H9 (cell line): ENCODE data around the gene NPAS3. TPM values are rescaled to one million over a fixed set of nuclear protein-coding genes. Genes with fewer than 3 reads are reported as not detected.

ENCODE experiments used
- DNase-seq: peaks from one replicate; pipeline ENCODE4 v3.0.0-alpha.2; 2017
- H2AFZ ChIP-seq: one replicate; pipeline ENCODE4 v1.6.1; 2013; ENCODE audit warnings: mild to moderate bottlenecking, low read length, control low read depth, moderate library complexity
- H2AK5ac ChIP-seq: 2 replicates; pipeline ENCODE4 v1.6.1; 2013; ENCODE audit warnings: low read length, control low read depth, mixed read lengths; ENCODE audit not compliant: insufficient read length
- H2BK120ac ChIP-seq: one replicate; pipeline ENCODE4 v1.6.1; 2013; ENCODE audit warnings: low read depth, mild to moderate bottlenecking, low read length, control low read depth, inconsistent platforms; ENCODE audit not compliant: poor library complexity, severe bottlenecking
- H2BK12ac ChIP-seq: 2 replicates; pipeline ENCODE4 v1.6.1; 2013; ENCODE audit warnings: low read length, control low read depth, mixed read lengths, low read depth; ENCODE audit not compliant: insufficient read length
- H2BK15ac ChIP-seq: 2 replicates; pipeline ENCODE4 v1.6.1; 2013; ENCODE audit warnings: low read depth, low read length, control low read depth
- H2BK20ac ChIP-seq: one replicate; pipeline ENCODE4 v1.6.1; 2013; ENCODE audit warnings: low read depth, mild to moderate bottlenecking, low read length, control low read depth, inconsistent platforms; ENCODE audit not compliant: poor library complexity, severe bottlenecking
- H2BK5ac ChIP-seq: 2 replicates; pipeline ENCODE4 v1.6.1; 2013; ENCODE audit warnings: low read length, control low read depth, mixed read lengths; ENCODE audit not compliant: insufficient read length
- H3K14ac ChIP-seq: 2 replicates; pipeline ENCODE4 v1.6.1; 2013; ENCODE audit warnings: low read length, control low read depth; ENCODE audit not compliant: insufficient read depth
- H3K18ac ChIP-seq: 2 replicates; pipeline ENCODE4 v1.6.1; 2013; ENCODE audit warnings: low read depth, mild to moderate bottlenecking, mixed read lengths, low read length, control low read depth; ENCODE audit not compliant: insufficient read length
- H3K23ac ChIP-seq: 2 replicates; pipeline ENCODE4 v1.6.1; 2013; ENCODE audit warnings: low read length, control low read depth, mixed read lengths, low read depth; ENCODE audit not compliant: insufficient read length
- H3K23me2 ChIP-seq: 2 replicates; pipeline ENCODE4 v1.6.1; 2013; ENCODE audit warnings: low read depth, mild to moderate bottlenecking, mixed read lengths, low read length, control low read depth; ENCODE audit not compliant: insufficient read length, poor library complexity, severe bottlenecking
- H3K27ac ChIP-seq: 2 replicates; pipeline ENCODE4 v1.5.1; 2013; ENCODE audit warnings: low read length, control low read depth, mixed read lengths, low read depth; ENCODE audit not compliant: insufficient read length
- H3K27me3 ChIP-seq: 2 replicates; pipeline ENCODE4 v1.6.1; 2013; ENCODE audit warnings: low read length, control low read depth, inconsistent platforms; ENCODE audit not compliant: insufficient read depth
- H3K4ac ChIP-seq: 2 replicates; pipeline ENCODE4 v1.6.1; 2013; ENCODE audit warnings: low read depth, mild to moderate bottlenecking, control low read depth, inconsistent platforms, low read length, moderate library complexity
- H3K4me1 ChIP-seq: 2 replicates; pipeline ENCODE4 v1.6.1; 2013; ENCODE audit warnings: low read length, control low read depth, inconsistent platforms; ENCODE audit not compliant: insufficient read depth
- H3K4me2 ChIP-seq: 2 replicates; pipeline ENCODE4 v1.6.1; 2013; ENCODE audit warnings: low read length, control low read depth, mixed read lengths; ENCODE audit not compliant: insufficient read length, insufficient read depth
- H3K56ac ChIP-seq: 2 replicates; pipeline ENCODE4 v1.6.1; 2013; ENCODE audit warnings: low read depth, mild to moderate bottlenecking, mixed read lengths, low read length, control low read depth; ENCODE audit not compliant: insufficient read length
- H3K79me1 ChIP-seq: 2 replicates; pipeline ENCODE4 v1.6.1; 2013; ENCODE audit warnings: low read depth, mild to moderate bottlenecking, moderate library complexity, low read length, control low read depth, inconsistent platforms; ENCODE audit not compliant: insufficient read depth, poor library complexity, severe bottlenecking
- H3K79me2 ChIP-seq: 2 replicates; pipeline ENCODE4 v1.6.1; 2013; ENCODE audit warnings: low read length, control low read depth, inconsistent platforms; ENCODE audit not compliant: insufficient read depth
- H3K9ac ChIP-seq: 2 replicates; pipeline ENCODE4 v1.6.1; 2013; ENCODE audit warnings: low read length, control low read depth, mixed read lengths; ENCODE audit not compliant: insufficient read length; ENCODE audit errors: extremely low read depth
- H3K9me3 ChIP-seq: one replicate; pipeline ENCODE4 v1.6.1; 2013; ENCODE audit warnings: low read depth, low read length, inconsistent platforms; ENCODE audit not compliant: control insufficient read depth
- H3T11ph ChIP-seq: one replicate; pipeline ENCODE4 v1.6.1; 2013; ENCODE audit warnings: mild to moderate bottlenecking, low read length, control low read depth, inconsistent platforms
- H4K20me1 ChIP-seq: one replicate; pipeline ENCODE4 v1.6.1; 2013; ENCODE audit not compliant: control insufficient read depth, insufficient read length, insufficient read depth
- H4K5ac ChIP-seq: 2 replicates; pipeline ENCODE4 v1.6.1; 2013; ENCODE audit warnings: low read depth, mild to moderate bottlenecking, mixed read lengths, low read length, control low read depth; ENCODE audit not compliant: insufficient read length
- H4K8ac ChIP-seq: replicated peaks from 2 replicates; pipeline ENCODE4 v1.6.1; 2013; ENCODE audit warnings: low read length, control low read depth, mixed read lengths, low read depth; ENCODE audit not compliant: insufficient read length
- H4K91ac ChIP-seq: 2 replicates; pipeline ENCODE4 v1.6.1; 2013; ENCODE audit warnings: low read depth, mild to moderate bottlenecking, moderate library complexity, mixed read lengths, low read length, control low read depth; ENCODE audit not compliant: insufficient read length
- H3K27ac Mint-ChIP-seq, 3 experiments: 2 replicates in 2 of 3; 3 replicates in 1 of 3; pipeline ENCODE4 v1.8.0; 2020 to 2021; ENCODE audit warnings: mixed read lengths in 3 of 3, mild to moderate bottlenecking in 1 of 3, moderate library complexity in 1 of 3
- H3K27me3 Mint-ChIP-seq: 2 replicates; pipeline ENCODE4 v1.8.0; 2021; ENCODE audit warnings: low read depth, mild to moderate bottlenecking, moderate library complexity, mixed read lengths
- H3K36me3 Mint-ChIP-seq, 3 experiments: 2 replicates in 2 of 3; 3 replicates in 1 of 3; pipeline ENCODE4 v1.8.0; 2020 to 2021; ENCODE audit warnings: low read depth in 3 of 3, mixed read lengths in 3 of 3; ENCODE audit not compliant: insufficient read depth in 1 of 3
- H3K4me1 Mint-ChIP-seq, 2 experiments: 2 replicates each; pipeline ENCODE4 v1.8.0; 2020; ENCODE audit warnings: mixed read lengths in 2 of 2
- H3K4me3 Mint-ChIP-seq, 2 experiments: 2 replicates in 1 of 2; 3 replicates in 1 of 2; pipeline ENCODE4 v1.8.0; 2020 to 2021; ENCODE audit warnings: mild to moderate bottlenecking in 2 of 2, mixed read lengths in 2 of 2, moderate library complexity in 1 of 2
- H3K9me3 Mint-ChIP-seq, 2 experiments: 2 replicates in 1 of 2; 3 replicates in 1 of 2; pipeline ENCODE4 v1.8.0; 2020; ENCODE audit warnings: mild to moderate bottlenecking in 2 of 2, mixed read lengths in 2 of 2, moderate library complexity in 1 of 2
- CTCF ChIP-seq: fragments of 200-600 bp; sonication (generic); conservative IDR thresholded peaks from 3 replicates; pipeline ENCODE4 v1.8.0; 2021; ENCODE audit warnings: antibody characterized with exemption, mild to moderate bottlenecking
- WGBS: extraction: QIAGEN DNeasy Blood & Tissue Kit; methylation state at CpG from one replicate; pipeline ENCODE4 v1.1.7; 2013; ENCODE audit warnings: missing lambda C conversion rate, low lambda C conversion rate, mixed read lengths; ENCODE audit not compliant: insufficient read length; ENCODE audit errors: extremely low coverage; 5-methylcytosine and 5-hydroxymethylcytosine counted together
- total RNA-seq: library from RNA; stranded (reverse); gene quantifications from 2 replicates; pipeline ENCODE4 v1.2.1, GENCODE V29; 2021

Gene NPAS3
- total RNA-seq, 1 experiment from 2014 or later, result 0.17 TPM

GRCh38 chr14:33631441-33631840, 692.8 kb downstream of the NPAS3 start:
- Histone ChIP-seq H3K23me2 (no peaks in the 10 kb centered on the region), H2BK12ac (no peak overlapping the region), H3K79me1 (no peaks in the 10 kb centered on the region), H3K79me2 (no peaks in the 10 kb centered on the region), H3K4ac (no peak overlapping the region), H3T11ph (no peak overlapping the region), H4K5ac (no peak overlapping the region), H2AFZ (no peak overlapping the region), H4K91ac (no peak overlapping the region), H2BK120ac (no peak overlapping the region), H3K4me2 (no peak overlapping the region), H3K18ac (no peak overlapping the region), H3K14ac (no peak overlapping the region), H3K56ac (no peak overlapping the region), H4K20me1 (no peaks in the 10 kb centered on the region), H2BK20ac (no peak overlapping the region), H3K9ac (no peak overlapping the region), H3K27ac (no peak overlapping the region), H2AK5ac (no peak overlapping the region), H3K23ac (no peak overlapping the region), H3K4me1 (no peaks in the 10 kb centered on the region), H4K8ac (no peak overlapping the region), H3K9me3 (no peaks in the 10 kb centered on the region), H3K27me3 (no peaks in the 10 kb centered on the region), H2BK5ac (no peak overlapping the region), H2BK15ac (no peak overlapping the region)
- no peak for TF ChIP-seq CTCF
- DNase-seq, result no peak
- Mint-ChIP-seq H3K27me3 (no peaks in the 10 kb centered on the region; the same call in 1 of the 2 replicates), H3K9me3 (no peaks in the 10 kb centered on the region), H3K4me3 (no peak overlapping the region), H3K4me1 (peaks cover 11 to 14% of the 10 kb centered on the region in 2 experiments), H3K27ac (no peak overlapping the region), H3K36me3 (no peaks in the 10 kb centered on the region)
- WGBS, result no CpG with 5 or more reads among the region's 6 CpGs
